NCI-H446 (cell line): ENCODE measurements around the gene VSTM1.
A peak's percentile ranks its signal among the peaks of the same experiment; 100 is the strongest.
"Not testable (repeated sequence)": the region's sequence is repeated elsewhere in the genome, so short reads cannot be mapped to it uniquely, and the experiment has no call there.

ENCODE experiments used
- DNase-seq, 2 experiments: peaks; one replicate each; lab custom pipeline; 2025; lab: John Stamatoyannopoulos, UW

VSTM1 gene, protein sequence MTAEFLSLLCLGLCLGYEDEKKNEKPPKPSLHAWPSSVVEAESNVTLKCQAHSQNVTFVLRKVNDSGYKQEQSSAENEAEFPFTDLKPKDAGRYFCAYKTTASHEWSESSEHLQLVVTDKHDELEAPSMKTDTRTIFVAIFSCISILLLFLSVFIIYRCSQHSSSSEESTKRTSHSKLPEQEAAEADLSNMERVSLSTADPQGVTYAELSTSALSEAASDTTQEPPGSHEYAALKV

DNA sequence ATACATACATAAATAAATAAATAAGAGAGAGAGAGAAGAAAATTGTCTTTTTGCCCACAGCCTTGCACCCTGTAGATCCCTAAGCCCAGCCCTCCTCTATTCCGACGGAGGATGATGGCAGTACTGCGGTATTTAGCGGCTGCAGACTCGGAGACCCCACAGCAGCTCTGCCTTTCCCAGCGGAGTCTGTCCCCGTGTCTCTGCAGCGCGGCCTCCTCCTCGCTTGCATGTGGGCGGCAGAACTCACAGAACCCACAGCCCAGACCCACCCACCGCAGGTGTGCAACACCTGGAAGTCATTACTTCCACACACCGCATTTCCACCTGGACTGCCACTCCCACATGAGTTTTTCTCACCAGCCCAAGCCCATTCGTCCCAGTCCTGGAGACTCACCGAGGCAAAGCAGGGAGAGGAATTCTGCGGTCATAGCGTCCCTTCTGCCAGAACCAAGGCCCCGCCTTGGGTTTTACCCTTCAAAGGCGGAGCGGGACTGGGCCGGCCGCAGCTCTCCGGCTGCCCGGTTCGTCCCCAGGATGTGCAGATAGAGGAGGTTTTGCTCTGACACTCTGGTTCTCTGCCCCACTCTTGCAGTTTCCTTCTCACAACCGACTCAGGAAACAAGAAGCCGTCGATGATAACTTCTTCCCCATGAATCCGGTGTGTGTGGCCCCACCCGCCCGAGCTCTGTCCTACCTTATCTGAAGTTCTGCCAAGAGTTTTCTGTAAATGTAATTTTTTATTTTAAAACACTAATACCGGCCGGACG is at the start of gene VSTM1:
Gene VSTM1, minus strand, starts transcription at position 548 of the 767 bp plus-strand sequence. Its CDS starts 120 bp downstream, at position 428.
- DNase-seq, result no peak

DNA sequence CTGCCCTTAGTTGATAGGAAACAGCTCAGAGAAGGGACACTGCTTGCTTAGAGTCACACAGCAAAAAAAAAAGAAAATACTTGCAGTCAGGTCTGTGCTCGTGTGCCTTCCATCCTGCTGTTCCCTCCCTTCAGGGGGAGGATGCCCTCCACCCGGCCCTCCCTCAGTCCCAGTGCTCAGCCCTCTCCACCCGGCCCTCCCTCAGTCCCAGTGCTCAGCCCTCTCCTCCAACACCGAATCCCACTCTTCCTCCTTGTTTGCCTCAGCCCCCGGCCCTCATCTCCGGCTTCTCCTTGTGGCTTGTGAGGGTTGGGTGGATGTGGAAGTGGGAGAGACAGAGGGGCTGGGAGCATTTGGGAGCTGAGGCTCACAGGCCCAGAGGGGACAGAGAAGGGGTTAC is 46.0 kb upstream of the VSTM1 start:
- no peak for DNase-seq

DNA sequence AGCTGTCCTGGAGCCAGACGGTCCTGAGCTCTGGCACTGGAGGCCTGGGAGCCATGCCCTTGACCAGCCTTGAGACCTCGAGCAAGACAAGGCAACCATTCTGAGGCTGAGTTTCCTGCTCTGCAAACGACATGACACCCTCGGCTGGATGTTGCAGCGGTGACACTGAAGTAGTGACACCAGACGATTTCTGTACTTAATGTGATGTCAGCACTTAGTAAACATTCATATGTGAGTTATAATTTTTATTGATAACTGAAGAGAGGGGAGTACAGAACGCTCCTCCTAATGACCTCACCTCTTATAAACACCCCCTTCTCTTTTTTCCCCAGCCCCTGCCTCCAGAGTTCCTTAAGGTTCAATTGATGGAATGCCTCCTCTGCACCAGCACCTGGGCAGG is 44.8 kb upstream of the VSTM1 start:
- DNase-seq, result no peak

DNA sequence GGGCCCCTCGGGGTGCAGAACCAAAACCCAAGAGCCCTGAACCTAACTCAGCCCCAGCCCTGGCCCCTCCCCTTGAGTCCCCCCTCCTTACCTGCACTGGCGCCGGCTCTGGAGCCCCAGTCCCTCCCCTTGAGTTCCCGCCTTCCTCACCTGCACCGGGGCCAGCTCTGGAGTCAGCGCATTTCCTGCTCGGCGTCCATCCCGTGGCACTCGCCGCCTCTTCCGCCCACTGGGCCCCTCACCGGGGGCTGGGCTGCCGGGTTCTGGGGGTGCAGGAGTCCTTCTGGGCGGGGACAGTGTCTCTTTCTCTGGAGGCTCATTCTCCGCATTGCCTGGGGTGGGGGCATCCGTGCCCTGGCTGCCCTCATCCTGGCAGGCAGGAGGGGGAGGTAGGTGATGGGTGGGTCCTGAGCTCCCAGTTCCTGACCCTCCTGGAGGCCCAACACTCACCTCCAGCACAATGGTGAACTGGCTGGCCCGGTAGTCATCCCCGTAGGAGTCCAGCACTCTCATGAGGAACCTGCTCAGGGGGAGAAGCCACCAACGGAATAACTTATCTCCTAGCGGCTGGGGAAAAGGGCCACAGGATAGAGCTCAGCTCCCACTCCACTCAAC is 44.3 kb upstream of the VSTM1 start:
- DNase-seq, result no peak

DNA sequence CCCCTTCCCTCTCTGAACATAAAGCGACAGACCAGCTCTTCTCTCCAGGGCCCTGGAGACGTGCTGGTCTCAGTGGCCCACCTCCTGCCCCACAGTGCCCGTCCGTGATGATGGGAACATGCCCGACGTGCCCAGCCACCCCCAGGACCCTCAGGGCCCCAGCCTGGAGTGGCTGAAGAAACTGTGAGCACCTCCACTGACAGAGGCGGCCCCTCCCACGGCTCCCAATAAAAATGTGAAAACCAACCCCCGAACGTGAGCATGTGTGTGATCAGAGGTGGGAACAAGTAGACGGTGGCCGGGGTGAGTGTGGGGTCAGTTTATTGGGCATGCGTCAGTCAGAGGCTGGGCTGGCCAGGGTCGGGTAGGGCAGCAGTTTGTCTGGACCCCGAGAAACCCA is 43.0 kb upstream of the VSTM1 start:
- DNase-seq, result no peak

DNA sequence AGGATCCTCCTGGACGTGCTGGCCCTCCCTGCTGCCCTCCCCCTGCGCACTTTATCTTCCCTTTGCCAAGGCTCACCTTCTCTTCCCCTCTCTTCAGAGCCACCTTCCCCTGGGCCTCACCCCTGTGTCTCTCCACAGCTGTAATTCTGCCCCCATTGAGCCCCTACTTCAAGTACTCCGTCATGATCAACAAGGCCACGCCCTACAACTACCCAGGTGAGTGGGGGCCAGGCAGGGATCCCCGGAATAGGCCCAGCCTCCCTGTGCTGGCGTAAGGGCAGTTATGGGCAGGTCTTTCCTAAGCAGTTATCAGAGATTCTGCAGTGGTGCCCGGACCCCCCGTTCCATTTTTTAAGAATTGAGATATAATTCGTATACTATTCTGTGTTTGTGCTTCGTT is 42.1 kb upstream of the VSTM1 start:
- no peak for DNase-seq

DNA sequence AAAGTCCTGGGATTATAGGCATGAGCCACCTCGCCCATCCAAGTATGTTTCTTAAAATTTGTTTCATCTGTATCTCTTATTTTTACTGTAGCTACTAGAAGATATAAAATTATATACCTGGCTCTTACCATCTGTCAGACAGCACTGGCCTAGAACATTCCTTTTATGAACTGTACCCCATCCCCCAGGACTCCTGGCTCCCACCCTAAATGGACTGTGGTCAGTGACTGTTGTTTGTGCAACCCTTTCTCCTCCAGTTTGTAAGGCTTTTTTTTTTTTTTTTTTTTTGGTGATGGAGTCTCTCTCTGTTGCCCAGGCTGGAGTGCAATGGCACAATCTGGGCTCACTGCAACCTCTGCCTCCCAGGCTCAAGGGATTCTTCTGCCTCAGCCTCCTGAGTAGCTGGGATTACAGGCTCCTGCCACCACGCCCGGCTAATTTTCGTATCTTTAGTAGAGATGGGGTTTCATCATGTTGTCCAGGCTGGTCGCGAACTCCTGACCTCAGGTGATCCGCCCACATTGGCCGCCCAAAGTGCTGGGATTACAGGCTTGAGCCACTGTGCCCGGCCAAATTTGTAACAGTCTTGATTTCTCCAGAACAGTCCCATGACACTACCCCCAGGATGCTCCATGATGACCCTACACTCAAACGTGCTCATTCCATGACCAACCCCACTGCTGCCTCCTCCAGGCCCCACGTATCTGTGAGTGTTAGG is 41.5 kb upstream of the VSTM1 start:
- DNase-seq, result no peak

DNA sequence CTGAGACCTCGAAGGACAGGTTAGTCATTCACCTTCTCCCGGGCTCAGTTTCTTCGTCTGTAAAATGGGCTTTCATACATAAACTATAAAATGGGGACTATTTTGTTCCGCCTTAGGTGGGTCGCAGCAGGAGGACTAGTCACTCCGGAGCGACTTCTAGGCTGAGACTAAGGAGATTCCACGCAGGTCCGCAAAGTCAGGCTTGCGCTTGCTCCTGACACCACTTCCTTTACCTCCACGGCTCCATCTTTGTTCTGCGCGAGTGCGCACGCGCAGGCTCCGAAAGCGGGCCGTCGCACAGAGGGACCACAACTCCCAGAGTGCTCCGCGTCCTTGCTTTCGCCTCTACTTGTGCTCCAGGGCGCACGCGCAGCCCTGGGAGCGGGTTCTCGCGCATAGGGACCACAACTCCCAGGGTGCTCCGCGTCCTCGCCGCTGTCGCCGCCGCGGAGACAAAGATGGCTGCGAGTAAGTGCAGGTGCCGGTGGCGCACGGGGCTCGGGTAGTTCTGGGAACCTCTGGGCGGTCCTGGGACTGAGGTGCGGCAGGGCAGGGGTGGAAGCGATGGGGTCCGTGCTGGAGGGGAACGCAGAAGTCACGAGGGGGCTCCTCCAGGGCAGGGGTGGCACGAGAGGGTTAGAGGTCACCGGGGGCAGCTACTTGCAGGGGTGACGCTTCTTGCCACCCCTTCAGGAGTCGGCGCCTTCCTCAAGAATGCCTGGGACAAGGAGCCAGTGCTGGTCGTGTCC is 38.9 kb upstream of the VSTM1 start, which contains the start of gene NDUFA3:
Gene NDUFA3, plus strand, starts transcription at position 435 of the 749 bp plus-strand sequence. Its CDS starts 24 bp downstream, at position 459.
- DNase-seq, result peak; percentile 94 to 99

DNA sequence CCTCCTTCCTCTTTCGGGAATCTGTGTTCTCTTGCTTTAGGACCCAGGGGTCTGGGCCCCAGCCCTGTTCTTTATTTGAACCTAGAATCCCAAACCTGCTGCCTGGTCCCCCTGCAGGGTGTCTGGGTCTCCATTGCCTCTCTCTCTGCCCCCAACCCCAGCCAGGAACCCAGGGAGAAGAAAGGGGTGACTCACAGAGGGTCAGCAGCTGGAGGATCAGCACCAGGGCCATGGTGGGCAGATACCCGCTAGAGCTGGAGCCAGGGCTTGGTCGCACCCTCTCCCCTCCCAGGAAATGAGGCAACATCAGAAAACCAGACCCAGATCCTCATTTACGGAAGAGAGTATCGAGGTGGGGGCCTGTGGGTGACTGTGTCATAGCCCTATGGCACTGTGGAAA is 36.9 kb upstream of the VSTM1 start, which contains the start of gene OSCAR:
Gene OSCAR, minus strand, starts transcription at position 243 of the 400 bp plus-strand sequence. Its CDS starts 11 bp downstream, at position 232.
- DNase-seq, result no peak

DNA sequence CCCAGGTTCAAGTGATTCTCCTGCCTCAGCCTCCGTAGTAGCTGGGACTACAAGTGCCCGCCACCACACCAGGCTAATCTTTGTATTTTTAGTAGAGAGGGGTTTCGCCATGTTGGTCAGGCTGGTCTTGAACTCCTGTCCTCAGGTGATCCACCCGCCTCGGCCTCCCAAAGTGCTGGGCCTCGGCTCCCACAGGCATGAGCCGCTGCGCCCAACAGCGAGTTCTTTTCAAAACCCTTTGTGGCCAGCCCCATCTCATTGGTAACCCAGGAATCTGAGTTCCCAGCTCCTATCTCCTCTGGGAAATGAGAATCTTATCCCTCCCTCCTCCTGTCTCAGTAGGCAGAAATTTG is 36.2 kb upstream of the VSTM1 start:
- not testable (repeated sequence) for DNase-seq

DNA sequence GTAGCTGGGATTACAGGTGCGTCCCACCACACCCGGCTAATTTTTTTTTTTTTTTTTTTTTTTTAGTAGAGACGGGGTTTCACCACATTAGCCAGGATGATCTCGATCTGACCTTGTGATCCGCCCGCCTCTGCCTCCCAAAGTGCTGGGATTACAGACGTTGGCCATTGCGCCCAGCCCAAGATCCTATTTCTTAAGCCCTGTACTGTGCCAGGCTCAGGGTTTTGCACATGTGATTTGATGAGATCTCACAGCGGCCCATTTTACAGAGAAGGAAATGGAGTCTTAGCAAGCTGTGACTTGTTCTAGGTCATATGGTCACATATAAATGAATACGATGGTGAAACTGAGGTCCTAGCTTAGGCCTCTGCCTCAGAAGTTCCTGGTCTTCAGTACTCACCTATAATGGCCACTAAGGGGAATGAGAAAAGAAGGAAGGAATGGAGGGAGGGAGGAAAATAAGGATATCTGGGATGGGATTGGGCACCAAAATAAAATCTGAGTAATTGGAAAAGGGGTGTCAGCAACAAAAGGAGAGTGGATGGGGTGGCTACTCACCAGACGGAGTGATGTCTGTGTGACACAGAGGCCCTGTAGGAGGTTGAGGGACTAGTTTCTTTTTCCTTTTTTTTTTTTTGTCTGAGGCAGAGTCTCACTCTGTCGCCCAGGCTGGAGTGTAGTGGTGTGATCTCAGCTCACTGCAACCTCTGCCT is 35.6 kb upstream of the VSTM1 start:
- DNase-seq, result no peak

DNA sequence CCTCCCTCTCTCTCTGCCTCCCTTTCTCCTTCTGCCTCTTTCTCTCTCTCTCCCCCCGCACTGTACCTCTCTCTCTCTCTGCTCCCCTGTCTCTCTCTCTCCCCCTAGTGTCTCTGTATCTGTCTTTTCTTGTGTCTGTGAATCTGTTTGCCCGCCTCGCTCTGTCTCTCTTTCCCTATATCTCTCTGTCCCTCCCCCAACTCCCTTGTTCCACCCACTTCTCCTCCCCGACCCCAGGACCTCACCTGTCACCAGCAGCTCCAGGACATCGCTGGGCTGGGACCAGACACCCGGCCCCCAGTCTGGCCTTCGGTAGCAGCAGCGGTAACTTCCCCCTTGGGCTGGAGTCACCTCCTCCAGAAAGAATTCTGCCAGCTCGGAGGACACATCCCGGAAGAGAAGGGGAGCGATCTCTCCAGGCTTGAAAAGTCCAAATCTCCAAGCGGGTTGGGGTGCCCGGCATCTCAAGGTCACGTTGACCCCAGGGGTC is 33.0 kb upstream of the VSTM1 start:
- no peak for DNase-seq

DNA sequence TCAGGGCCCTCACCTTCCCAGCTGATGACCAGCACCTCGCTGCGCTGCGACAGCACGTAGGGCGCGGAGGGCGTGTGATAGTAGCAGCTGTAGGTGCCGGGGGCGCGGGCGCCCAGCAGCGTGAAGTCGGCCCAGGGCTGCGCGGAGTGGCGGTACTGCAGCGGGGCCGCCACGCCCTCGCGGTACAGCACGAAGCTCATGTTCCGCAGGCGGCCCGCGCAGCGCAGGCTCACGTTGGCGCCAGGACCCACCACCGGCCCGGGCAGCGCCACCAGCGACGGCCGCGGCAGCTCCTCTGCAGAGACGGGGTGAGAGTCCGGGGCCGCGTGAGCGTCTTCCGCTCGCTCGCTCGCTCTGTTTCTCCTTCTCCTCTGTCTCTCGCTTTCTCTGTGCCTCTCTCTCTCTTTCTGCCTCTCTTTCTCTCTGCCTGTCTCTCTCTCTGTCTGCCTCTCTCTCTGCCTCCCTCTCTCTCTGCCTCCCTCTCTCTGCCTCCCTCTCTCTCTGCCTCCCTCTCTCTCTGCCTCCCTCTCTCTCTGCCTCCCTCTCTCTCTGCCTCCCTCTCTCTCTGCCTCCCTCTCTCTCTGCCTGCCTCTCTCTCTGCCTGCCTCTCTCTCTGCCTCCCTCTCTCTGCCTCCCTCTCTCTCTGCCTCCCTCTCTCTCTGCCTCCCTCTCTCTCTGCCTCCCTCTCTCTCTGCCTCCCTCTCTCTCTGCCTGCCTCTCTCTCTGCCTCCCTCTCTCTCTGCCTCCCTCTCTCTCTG is 32.3 kb upstream of the VSTM1 start:
- DNase-seq, result peak in 1 of 2 experiments; percentile 25

DNA sequence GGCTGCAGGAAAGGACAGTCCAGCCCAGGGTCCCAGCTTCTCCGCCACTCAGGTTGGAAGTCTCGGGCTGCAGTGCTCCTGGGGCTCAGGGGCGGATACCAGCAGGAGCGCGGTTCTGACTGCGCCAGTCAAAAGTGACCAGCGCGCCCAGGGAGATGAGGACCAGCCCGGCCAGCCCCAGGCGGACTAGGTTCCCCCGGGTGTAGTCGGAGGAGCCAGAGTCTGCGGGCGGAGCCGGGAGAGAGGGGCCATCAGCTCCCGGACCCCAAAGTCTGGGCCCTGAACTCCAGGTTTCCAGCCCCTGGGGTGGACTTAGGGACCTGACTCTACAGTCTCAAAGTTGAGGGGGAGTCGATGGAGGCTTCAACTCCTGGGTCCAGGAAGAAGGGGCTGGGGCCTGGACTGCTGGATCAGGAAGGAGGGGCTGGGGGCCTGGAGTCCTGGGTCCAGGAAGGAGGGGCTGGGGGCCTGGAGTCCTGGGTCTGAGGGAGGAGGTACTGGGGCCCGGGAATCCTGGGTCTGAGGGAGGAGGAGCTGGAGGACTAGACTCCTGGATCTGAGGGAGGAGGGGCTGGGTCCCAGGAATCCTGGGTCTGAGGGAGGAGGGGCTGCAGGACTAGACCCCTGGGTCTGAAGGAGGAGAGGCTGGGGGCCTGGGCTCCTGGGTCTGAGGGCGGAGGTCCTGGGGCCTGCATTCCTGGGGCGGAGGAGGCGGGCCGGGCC is 31.6 kb upstream of the VSTM1 start:
- DNase-seq, result no peak

DNA sequence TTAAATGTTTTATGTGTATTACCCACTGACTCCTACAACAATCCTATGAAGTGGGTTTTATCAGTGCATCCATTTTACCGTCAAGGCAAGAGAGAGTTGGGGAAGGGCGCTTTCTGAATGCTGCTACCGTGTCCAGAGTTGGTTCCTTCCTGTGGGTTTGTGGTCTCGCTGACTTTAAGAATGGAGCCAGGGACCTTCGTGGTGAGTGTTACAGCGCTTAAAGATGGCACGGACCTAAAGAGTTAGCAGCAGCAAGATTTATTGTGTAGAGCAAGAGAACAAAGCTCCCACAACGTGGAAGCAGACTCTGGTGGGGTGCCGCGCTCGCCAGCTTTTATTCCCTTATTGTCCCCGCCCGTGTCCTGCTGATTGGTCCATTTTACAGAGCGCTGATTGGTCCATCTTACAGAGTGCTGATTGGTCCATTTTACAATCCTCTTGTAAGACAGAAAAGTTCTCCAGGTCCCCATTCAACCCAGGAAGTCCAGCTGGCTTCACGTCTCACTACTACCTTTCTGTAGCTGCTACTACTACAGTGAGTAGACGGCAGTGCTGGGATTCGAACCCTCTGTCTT is 30.8 kb upstream of the VSTM1 start:
- no peak for DNase-seq

DNA sequence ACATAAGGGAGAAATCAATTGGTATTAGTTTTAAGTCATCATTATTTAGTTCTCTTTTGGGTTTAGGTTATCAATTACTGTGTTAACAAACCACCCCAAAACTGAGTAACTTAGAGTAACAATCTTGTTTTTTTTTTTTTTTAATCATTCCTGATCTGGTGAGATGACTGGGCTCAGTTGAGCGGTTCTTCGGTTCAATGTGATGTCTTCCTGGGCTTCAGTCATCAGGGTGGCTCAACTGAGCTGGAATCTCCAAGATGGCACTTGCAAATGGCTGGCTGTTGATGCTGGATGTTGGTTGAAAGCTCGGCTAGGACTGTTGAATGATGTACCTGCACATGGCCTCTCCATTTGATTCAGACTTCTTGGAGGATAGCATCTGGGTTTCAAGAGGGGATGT is 20.7 kb upstream of the VSTM1 start:
- DNase-seq, result no peak

DNA sequence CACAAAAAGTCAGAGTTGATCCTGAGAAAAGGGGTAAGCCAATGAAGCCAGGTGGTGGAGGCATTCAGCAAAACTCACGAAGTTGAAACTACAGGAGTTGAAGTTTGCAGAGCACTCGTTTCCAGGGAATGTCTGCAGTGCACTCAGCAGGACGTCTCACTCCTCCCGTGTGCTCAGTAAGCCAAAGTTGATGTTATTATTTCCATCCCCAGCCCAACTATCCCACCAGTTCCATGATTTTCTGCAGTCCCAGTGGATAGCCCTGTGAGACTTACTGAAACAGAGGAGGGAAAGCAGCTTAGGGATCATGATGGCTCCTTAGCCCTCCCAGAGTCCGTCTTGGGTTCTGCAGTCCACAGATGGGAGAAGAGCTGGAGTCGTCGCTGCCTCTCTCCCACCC is 17.3 kb upstream of the VSTM1 start, which contains the start of gene TARM1:
Gene TARM1, minus strand, starts transcription at position 334 of the 400 bp plus-strand sequence. Its CDS starts 25 bp downstream, at position 309.
- no peak for DNase-seq

DNA sequence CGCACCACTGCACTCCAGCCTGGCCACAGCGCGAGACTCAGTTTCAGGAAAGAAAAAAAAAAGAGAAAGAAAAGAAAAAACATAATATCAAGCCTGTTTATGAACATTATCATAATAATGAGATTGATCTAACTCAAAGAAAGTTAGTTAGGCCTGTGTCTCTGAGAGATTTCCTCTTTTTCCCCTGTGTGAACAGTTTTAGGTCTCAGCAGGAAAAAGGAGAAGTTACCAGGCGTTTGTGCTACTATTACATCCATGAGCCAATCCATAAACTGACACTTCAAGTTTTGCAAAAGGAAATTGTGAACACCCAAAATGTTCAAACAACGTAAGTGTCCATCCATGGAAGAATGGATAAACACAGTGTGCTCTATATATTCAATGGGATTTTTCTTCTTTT is 13.6 kb upstream of the VSTM1 start:
- no peak for DNase-seq

DNA sequence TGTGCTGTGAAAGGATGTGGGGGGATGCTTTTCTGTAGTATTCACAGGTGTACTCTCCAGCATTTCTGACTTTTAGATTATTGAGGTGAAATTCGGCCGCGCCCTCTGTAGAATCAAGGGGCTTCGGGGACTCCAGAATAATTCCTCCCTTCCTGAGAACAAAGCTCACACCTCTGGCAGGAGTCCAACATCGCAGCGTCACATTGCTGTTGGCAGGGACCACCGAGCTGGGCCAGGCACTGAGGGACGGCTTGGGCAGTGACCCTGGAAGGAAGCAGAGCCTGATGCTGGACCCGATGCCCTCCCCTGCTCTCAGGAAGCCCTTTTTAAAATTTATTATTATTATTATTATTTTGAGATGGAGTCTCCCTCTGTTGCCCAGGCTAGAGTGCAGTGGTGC is 11.2 kb upstream of the VSTM1 start:
- no peak for DNase-seq
